MM.1S (cell line): ENCODE data around the gene BACH2.

Source experiments
- DNase-seq: peaks from one replicate; pipeline ENCODE4 v3.0.0-alpha.2; 2015
- H2AFZ ChIP-seq: fragments of 300-600 bp; sonication (generic); 2 replicates; pipeline ENCODE4 v1.6.0; 2016; ENCODE audit warnings: antibody characterized with exemption, low read length
- H3F3A ChIP-seq: fragments of 300-600 bp; sonication (generic); 2 replicates; pipeline ENCODE4 v1.6.1; 2016; ENCODE audit warnings: mild to moderate bottlenecking, antibody characterized with exemption, low read length, moderate library complexity, mixed read lengths; ENCODE audit not compliant: insufficient read depth
- H3K27ac ChIP-seq: fragments of 300-600 bp; sonication (generic); 2 replicates; pipeline ENCODE4 v1.5.1; 2016; ENCODE audit warnings: mild to moderate bottlenecking, low read length
- H3K27me3 ChIP-seq: fragments of 300-600 bp; sonication (generic); replicated peaks from 2 replicates; pipeline ENCODE4 v1.6.0; 2016; ENCODE audit warnings: low read length; ENCODE audit not compliant: insufficient read depth
- H3K36me3 ChIP-seq: fragments of 300-600 bp; sonication (generic); replicated peaks from 2 replicates; pipeline ENCODE4 v1.6.1; 2016; ENCODE audit warnings: mild to moderate bottlenecking, low read length, mixed read lengths; ENCODE audit not compliant: insufficient read depth
- H3K4me1 ChIP-seq: fragments of 300-600 bp; sonication (generic); 2 replicates; pipeline ENCODE4 v1.6.1; 2016; ENCODE audit warnings: low read length, mixed read lengths
- H3K4me2 ChIP-seq: fragments of 300-600 bp; sonication (generic); 2 replicates; pipeline ENCODE4 v1.6.0; 2016; ENCODE audit warnings: low read depth, low read length
- H3K4me3 ChIP-seq: fragments of 300-600 bp; sonication (generic); 2 replicates; pipeline ENCODE4 v1.5.1; 2016; ENCODE audit warnings: low read length, mixed read lengths
- H3K79me2 ChIP-seq: fragments of 300-600 bp; sonication (generic); 2 replicates; pipeline ENCODE4 v1.6.1; 2016; ENCODE audit warnings: mixed run types, low read length, mixed read lengths
- H3K9ac ChIP-seq: fragments of 300-600 bp; sonication (generic); 2 replicates; pipeline ENCODE4 v1.6.1; 2016; ENCODE audit warnings: low read length, mixed read lengths
- H3K9me2 ChIP-seq: fragments of 300-600 bp; sonication (generic); replicated peaks from 2 replicates; pipeline ENCODE4 v1.6.1; 2016; ENCODE audit warnings: mild to moderate bottlenecking, low read length, mixed read lengths; ENCODE audit not compliant: insufficient read depth
- H3K9me3 ChIP-seq: fragments of 300-600 bp; sonication (generic); replicated peaks from 2 replicates; pipeline ENCODE4 v1.6.1; 2016; ENCODE audit warnings: mild to moderate bottlenecking, low read length, mixed read lengths; ENCODE audit not compliant: insufficient read depth
- H4K20me1 ChIP-seq: fragments of 300-600 bp; sonication (generic); 2 replicates; pipeline ENCODE4 v1.6.1; 2016; ENCODE audit warnings: mild to moderate bottlenecking, low read length, moderate library complexity, mixed read lengths; ENCODE audit not compliant: insufficient read depth
- CTCF ChIP-seq: fragments of 300-600 bp; sonication (generic); IDR thresholded peaks from 2 replicates; pipeline ENCODE4 v1.5.1; 2016; ENCODE audit warnings: antibody characterized with exemption, low read length, mixed read lengths
- EZH2 ChIP-seq: fragments of 300-600 bp; sonication (generic); optimal IDR thresholded peaks from 2 replicates; pipeline ENCODE3; 2017; ENCODE audit warnings: low read depth, mild to moderate bottlenecking, antibody characterized with exemption, low read length, mixed read lengths
- EZH2phosphoT487 ChIP-seq: fragments of 300-600 bp; sonication (generic); IDR thresholded peaks from 2 replicates; pipeline ENCODE4 v1.6.1; 2018; ENCODE audit warnings: antibody characterized with exemption, low read length

Gene BACH2

GRCh38 chr6:89944181-89944755 is 352.4 kb downstream of the BACH2 start:
- no peak for TF ChIP-seq EZH2
- no peak for TF ChIP-seq CTCF
- no peak for TF ChIP-seq EZH2phosphoT487
- Histone ChIP-seq H3K9me3 (no peaks in the 10 kb centered on the region), H3K9ac (no peak overlapping the region), H3K4me2 (no peak overlapping the region), H3F3A (no peaks in the 10 kb centered on the region), H3K36me3 (no peaks in the 10 kb centered on the region), H3K27me3 (no peaks in the 10 kb centered on the region), H2AFZ (no peak overlapping the region), H3K79me2 (no peaks in the 10 kb centered on the region), H4K20me1 (no peaks in the 10 kb centered on the region), H3K27ac (no peak overlapping the region), H3K9me2 (no peaks in the 10 kb centered on the region), H3K4me1 (no peaks in the 10 kb centered on the region), H3K4me3 (no peak overlapping the region)
- no peak for DNase-seq

DNA sequence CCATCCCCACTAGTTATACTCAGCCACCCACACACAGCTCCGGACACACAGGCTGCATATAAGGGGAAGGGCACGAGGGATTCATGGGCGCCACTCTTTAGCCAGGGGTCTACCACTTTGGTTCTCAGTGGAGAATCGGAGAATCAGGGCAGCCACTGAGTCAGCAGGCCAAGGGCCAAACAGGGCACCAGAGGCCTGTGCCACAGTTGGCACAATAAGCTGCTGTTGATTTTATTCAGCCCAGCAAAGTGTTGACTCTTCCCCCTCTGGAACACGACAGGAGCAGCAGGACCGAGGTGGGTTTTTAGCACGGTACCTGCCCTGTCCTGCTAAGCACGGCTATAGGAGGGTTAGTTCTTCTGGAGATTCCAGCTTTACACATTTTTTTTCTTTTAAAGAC is 354.0 kb downstream of the BACH2 start:
- no peaks in the 10 kb centered on the region for H3K36me3 ChIP-seq
- no peaks in the 10 kb centered on the region for H3K9me3 ChIP-seq
- H3K27me3 ChIP-seq = no peaks in the 10 kb centered on the region

GRCh38 chr6:89941763-89942497 is 354.7 kb downstream of the BACH2 start:
- TF ChIP-seq CTCF = no peak
- TF ChIP-seq EZH2phosphoT487 = no peak
- TF ChIP-seq EZH2 = no peak
- Histone ChIP-seq H3K9me2 (no peaks in the 10 kb centered on the region), H3K27me3 (no peaks in the 10 kb centered on the region), H3K36me3 (no peaks in the 10 kb centered on the region), H4K20me1 (no peaks in the 10 kb centered on the region), H3K9me3 (no peaks in the 10 kb centered on the region), H3K4me1 (no peaks in the 10 kb centered on the region), H3K9ac (no peak overlapping the region), H3F3A (no peaks in the 10 kb centered on the region), H3K79me2 (no peaks in the 10 kb centered on the region), H3K27ac (no peak overlapping the region), H3K4me2 (no peak overlapping the region), H3K4me3 (no peak overlapping the region), H2AFZ (no peak overlapping the region)
- no peak for DNase-seq

More for the DNA sequence above, 354.0 kb downstream of the BACH2 start:
- DNase-seq = no peak
- Histone ChIP-seq H3K4me2 (no peak overlapping the region), H3K4me1 (no peaks in the 10 kb centered on the region), H3K4me3 (no peak overlapping the region), H3K27ac (no peak overlapping the region), H3K9ac (no peak overlapping the region), H3K79me2 (no peaks in the 10 kb centered on the region), H4K20me1 (no peaks in the 10 kb centered on the region), H3F3A (no peaks in the 10 kb centered on the region), H2AFZ (no peak overlapping the region), H3K9me2 (no peaks in the 10 kb centered on the region)
- no peak for TF ChIP-seq CTCF
- TF ChIP-seq EZH2 = no peak
- no peak for TF ChIP-seq EZH2phosphoT487
